Measurements from ENCODE around the gene PLCD4.

The PLCD4 gene

GRCh38 chr2:218607436-218608115 is at the start of gene PLCD4:
Gene PLCD4 (plus strand): TSS chr2:218607899. CDS start chr2:218615740, 7,841 bp downstream.
- no peak for DNase-seq (ENCODE audit: low read depth in 2 of 2)

- DNase-seq (ENCODE audit: low read depth in 2 of 2) = no peak
Observed at GRCh38 chr2:218557941-218558340, 49.8 kb upstream of the PLCD4 start.

- no peak for DNase-seq (ENCODE audit: low read depth in 2 of 2)
Observed at GRCh38 chr2:218558986-218559385, 48.7 kb upstream of the PLCD4 start.

- no peak for DNase-seq (ENCODE audit: low read depth in 2 of 2)
Observed at GRCh38 chr2:218564056-218564455, 43.6 kb upstream of the PLCD4 start.

GRCh38 chr2:218566296-218566695 is 41.4 kb upstream of the PLCD4 start:
- no peak for DNase-seq (ENCODE audit: low read depth in 2 of 2)

- peak in 1 of 2 donors; percentile 59 for DNase-seq (ENCODE audit: low read depth in 2 of 2)
Observed at GRCh38 chr2:218567797-218568189, 39.9 kb upstream of the PLCD4 start.

GRCh38 chr2:218568190-218569037 is 39.3 kb upstream of the PLCD4 start, which contains the start of the genes CNOT9 and USP37:
Gene CNOT9 (plus strand): TSS chr2:218568839. CDS start chr2:218568955, 116 bp downstream.
Gene USP37 (minus strand): TSS chr2:218568351. CDS start chr2:218558653, 9,698 bp downstream.
- DNase-seq (ENCODE audit: low read depth in 2 of 2) = peak; percentile 100

- peak; percentile 38 to 54 for DNase-seq (ENCODE audit: low read depth in 2 of 2)
Observed at GRCh38 chr2:218569038-218569431, 38.7 kb upstream of the PLCD4 start.

- DNase-seq (ENCODE audit: low read depth in 2 of 2) = no peak
Observed at GRCh38 chr2:218569661-218570500, 37.8 kb upstream of the PLCD4 start.

- no peak for DNase-seq (ENCODE audit: low read depth in 2 of 2)
Observed at GRCh38 chr2:218570850-218571249, 36.8 kb upstream of the PLCD4 start.

GRCh38 chr2:218576854-218577253 is 30.8 kb upstream of the PLCD4 start:
- DNase-seq (ENCODE audit: low read depth in 2 of 2) = no peak

- DNase-seq (ENCODE audit: low read depth in 2 of 2) = no peak
Observed at GRCh38 chr2:218577482-218578220, 30.0 kb upstream of the PLCD4 start.

GRCh38 chr2:218578272-218578877 is 29.3 kb upstream of the PLCD4 start:
- DNase-seq (ENCODE audit: low read depth in 2 of 2) = no peak

GRCh38 chr2:218582076-218582475 is 25.6 kb upstream of the PLCD4 start:
- DNase-seq (ENCODE audit: low read depth in 2 of 2) = no peak

GRCh38 chr2:218583983-218584850 is 23.5 kb upstream of the PLCD4 start:
- DNase-seq (ENCODE audit: low read depth in 2 of 2) = no peak

- DNase-seq (ENCODE audit: low read depth in 2 of 2) = no peak
Observed at GRCh38 chr2:218585541-218585940, 22.2 kb upstream of the PLCD4 start.

GRCh38 chr2:218605432-218605831 is 2.3 kb upstream of the PLCD4 start:
- DNase-seq (ENCODE audit: low read depth in 2 of 2) = no peak

GRCh38 chr2:218615868-218616315 is 8.2 kb downstream of the PLCD4 start:
- DNase-seq (ENCODE audit: low read depth in 2 of 2) = no peak

- no peak for DNase-seq (ENCODE audit: low read depth in 2 of 2)
Observed at GRCh38 chr2:218618102-218618860, 10.6 kb downstream of the PLCD4 start.

Data from stimulated activated CD8-positive, alpha-beta memory T cell treated with anti-CD3 and anti-CD28 coated beads, Interleukin-7, amount 100 ng/mL, for 4 hours (primary cell).